HUES6 (cell line): Measurements from ENCODE around the gene STAG3.
A peak's percentile ranks its signal among the peaks of the same experiment; 100 is the strongest.

ENCODE experiments used
- H3K27ac ChIP-seq: 2 replicates; pipeline ENCODE4 v1.7.0; 2013; ENCODE audit warnings: low read depth, mild to moderate bottlenecking, low read length, inconsistent platforms
- H3K27me3 ChIP-seq: 2 replicates; pipeline ENCODE4 v1.6.1; 2013; ENCODE audit warnings: low read length; ENCODE audit not compliant: control insufficient read depth, insufficient read depth
- H3K36me3 ChIP-seq: 2 replicates; pipeline ENCODE4 v1.6.1; 2013; ENCODE audit warnings: low read length; ENCODE audit not compliant: control insufficient read depth, insufficient read depth
- H3K4me1 ChIP-seq: 2 replicates; pipeline ENCODE4 v1.6.1; 2013; ENCODE audit warnings: low read length; ENCODE audit not compliant: control insufficient read depth, insufficient read depth
- H3K4me3 ChIP-seq: 2 replicates; pipeline ENCODE4 v1.5.1; 2013; ENCODE audit warnings: low read depth, low read length
- H3K9ac ChIP-seq: one replicate; pipeline ENCODE4 v1.6.1; 2013; ENCODE audit warnings: mild to moderate bottlenecking, low read length
- H3K9me3 ChIP-seq: 2 replicates; pipeline ENCODE4 v1.6.1; 2013; ENCODE audit warnings: low read depth, low read length; ENCODE audit not compliant: control insufficient read depth, insufficient read depth

The STAG3 gene

GRCh38 chr7:100156331-100157068, 21.2 kb upstream of the STAG3 start:
- Histone ChIP-seq H3K4me3 (peak overlapping the region; percentile 88; the same call in 1 of the 2 replicates), H3K27ac (peak overlapping the region; percentile 35; the same call in 1 of the 2 replicates), H3K9ac (peak overlapping the region; percentile 35), H3K36me3 (peaks cover 52% of the 10 kb centered on the region), H3K4me1 (peaks cover 38% of the 10 kb centered on the region), H3K27me3 (no peaks in the 10 kb centered on the region), H3K9me3 (no peaks in the 10 kb centered on the region)

- H3K36me3 ChIP-seq = peaks cover 47% of the 10 kb centered on the region
- H3K9ac ChIP-seq = peak overlapping the region; percentile 35
- H3K27me3 ChIP-seq = no peaks in the 10 kb centered on the region
- peaks cover 38% of the 10 kb centered on the region for H3K4me1 ChIP-seq
- peak overlapping the region; percentile 88 for H3K4me3 ChIP-seq
- peak overlapping the region; percentile 35; the same call in 1 of the 2 replicates for H3K27ac ChIP-seq
- no peaks in the 10 kb centered on the region for H3K9me3 ChIP-seq
These were observed 20.7 kb upstream of the STAG3 start for GRCh38 chr7:100157069-100157333.

- Histone ChIP-seq H3K36me3 (peaks cover 44% of the 10 kb centered on the region), H3K9me3 (no peaks in the 10 kb centered on the region), H3K4me1 (peaks cover 36% of the 10 kb centered on the region), H3K27ac (peak overlapping the region; percentile 88; the same call in 1 of the 2 replicates), H3K27me3 (no peaks in the 10 kb centered on the region), H3K9ac (peak overlapping the region; percentile 79), H3K4me3 (peak overlapping the region; percentile 88)
These were observed 20.1 kb upstream of the STAG3 start for GRCh38 chr7:100157334-100158228.

GRCh38 chr7:100158229-100159098, 19.3 kb upstream of the STAG3 start, which contains the start of gene TRAPPC14:
Gene TRAPPC14 (minus strand): TSS chr7:100158723. CDS start chr7:100158499, 224 bp downstream.
- no peaks in the 10 kb centered on the region for H3K9me3 ChIP-seq
- no peaks in the 10 kb centered on the region for H3K27me3 ChIP-seq
- peaks cover 36% of the 10 kb centered on the region for H3K36me3 ChIP-seq
- H3K4me1 ChIP-seq = peaks cover 43% of the 10 kb centered on the region
- H3K27ac ChIP-seq = peak within 1 kb of the TSS; percentile 88; the same call in 1 of the 2 replicates
- H3K9ac ChIP-seq = peak within 1 kb of the TSS; percentile 79
- H3K4me3 ChIP-seq = peak within 1 kb of the TSS; percentile 88

DNA sequence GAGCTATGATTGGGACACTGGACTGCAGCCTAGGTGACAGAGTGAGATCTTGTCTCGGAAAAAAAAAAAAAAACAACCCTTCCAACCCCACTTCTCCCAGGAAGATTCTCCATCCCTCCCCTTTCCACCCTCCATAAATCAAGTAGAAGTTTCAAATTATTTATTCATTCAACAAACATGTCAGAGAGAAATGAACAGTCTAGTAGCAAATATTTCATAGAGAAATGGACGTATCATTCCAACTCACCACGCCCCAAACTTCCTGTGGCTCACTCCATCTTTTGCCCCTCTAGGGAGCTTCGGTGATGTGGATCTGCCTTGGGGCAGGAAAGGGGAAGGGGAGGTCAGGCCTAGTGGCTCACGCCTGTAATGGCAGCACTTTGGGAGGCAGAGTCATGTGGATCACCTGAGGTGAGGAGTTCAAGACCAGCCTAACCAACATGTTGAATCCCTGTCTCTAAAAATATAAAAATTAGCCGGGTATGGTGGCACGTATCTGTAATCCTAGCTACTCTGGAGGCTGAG, 18.6 kb upstream of the STAG3 start:
- H3K9me3 ChIP-seq = no peaks in the 10 kb centered on the region
- peaks cover 37% of the 10 kb centered on the region for H3K4me1 ChIP-seq
- 0 out of 2 replicates have a peak overlapping the region, but pooled peaks have one; percentile 88 for H3K27ac ChIP-seq
- peak overlapping the region; percentile 88 for H3K4me3 ChIP-seq
- H3K27me3 ChIP-seq = no peaks in the 10 kb centered on the region
- H3K9ac ChIP-seq = peak overlapping the region; percentile 53
- H3K36me3 ChIP-seq = peaks cover 29% of the 10 kb centered on the region

- Histone ChIP-seq H3K27ac (no peak overlapping the region), H3K9ac (no peak overlapping the region)
These were observed 17.7 kb upstream of the STAG3 start for GRCh38 chr7:100160067-100160466.

DNA sequence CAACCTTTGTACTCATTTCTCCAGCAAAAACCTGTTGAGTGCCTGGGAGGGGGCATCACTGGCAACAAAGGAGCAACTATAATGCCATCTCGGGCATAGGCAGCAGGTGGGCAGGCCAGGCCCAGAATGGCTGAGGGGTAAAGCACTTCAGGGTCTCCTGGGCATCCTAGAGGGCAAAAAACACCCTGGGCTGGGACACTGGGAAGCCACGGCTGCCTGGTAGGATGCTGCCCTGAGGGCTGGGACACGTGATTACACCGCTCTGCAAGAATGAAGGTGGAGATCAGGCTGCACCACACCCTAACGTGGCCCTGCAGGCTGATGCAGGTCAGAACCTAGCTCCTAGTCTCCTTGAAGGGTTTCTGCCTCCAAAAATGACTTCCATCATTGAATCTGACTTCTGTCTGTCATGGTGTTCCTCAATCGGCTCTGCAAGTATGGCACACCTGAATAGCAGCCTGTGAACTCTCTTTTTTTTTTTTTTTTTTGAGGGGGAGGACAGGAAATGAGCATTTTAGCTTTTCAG, 14.6 kb upstream of the STAG3 start:
- Histone ChIP-seq H3K9ac (no peak overlapping the region), H3K27me3 (peaks cover 20% of the 10 kb centered on the region), H3K27ac (no peak overlapping the region)

More at GRCh38 chr7:100160067-100160466, 17.7 kb upstream of the STAG3 start:
- H3K9me3 ChIP-seq = no peaks in the 10 kb centered on the region
- no peak overlapping the region for H3K4me3 ChIP-seq
- no peaks in the 10 kb centered on the region for H3K27me3 ChIP-seq
- H3K4me1 ChIP-seq = peaks cover 29% of the 10 kb centered on the region
- H3K36me3 ChIP-seq = peaks cover 21% of the 10 kb centered on the region

DNA sequence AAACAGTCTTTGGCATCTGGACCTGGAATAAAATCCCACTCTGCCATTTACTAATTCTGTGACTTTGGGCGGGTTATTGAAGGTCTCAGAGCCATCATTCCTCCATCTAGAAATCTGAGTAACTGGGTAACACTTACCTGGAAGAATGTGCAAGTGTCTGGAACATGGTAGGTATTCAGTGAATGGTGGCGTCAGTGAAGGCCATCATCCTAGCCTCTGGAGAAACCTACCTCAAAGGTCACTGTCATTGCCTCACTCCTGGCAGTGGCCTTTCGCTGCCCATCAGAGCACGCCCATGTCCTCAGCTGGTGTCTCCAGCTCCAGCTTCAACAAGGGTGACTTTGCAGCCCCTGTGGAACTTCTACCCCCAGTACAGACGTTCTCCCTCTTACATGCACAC, 13.8 kb upstream of the STAG3 start:
- no peaks in the 10 kb centered on the region for H3K36me3 ChIP-seq
- H3K9me3 ChIP-seq = no peaks in the 10 kb centered on the region
- H3K9ac ChIP-seq = no peak overlapping the region
- H3K4me3 ChIP-seq = no peak overlapping the region
- H3K4me1 ChIP-seq = peaks cover 30% of the 10 kb centered on the region
- peaks cover 20% of the 10 kb centered on the region for H3K27me3 ChIP-seq
- no peak overlapping the region for H3K27ac ChIP-seq

More for the DNA sequence above, 14.6 kb upstream of the STAG3 start:
- H3K4me1 ChIP-seq = peaks cover 28% of the 10 kb centered on the region
- no peak overlapping the region for H3K4me3 ChIP-seq
- no peaks in the 10 kb centered on the region for H3K9me3 ChIP-seq
- no peaks in the 10 kb centered on the region for H3K36me3 ChIP-seq

GRCh38 chr7:100166317-100166940, 11.3 kb upstream of the STAG3 start:
- no peaks in the 10 kb centered on the region for H3K36me3 ChIP-seq
- peaks cover 40% of the 10 kb centered on the region for H3K4me1 ChIP-seq
- H3K4me3 ChIP-seq = no peak overlapping the region; the same call in 1 of the 2 replicates
- H3K9ac ChIP-seq = no peak overlapping the region
- H3K27ac ChIP-seq = no peak overlapping the region
- H3K27me3 ChIP-seq = peaks cover 31% of the 10 kb centered on the region
- no peaks in the 10 kb centered on the region for H3K9me3 ChIP-seq
